GM19035 (cell line): ENCODE data around the gene TET2.

Experiments
- ATAC-seq: cut with Tn5 transposase; IDR thresholded peaks from one replicate; pipeline ENCODE4 v1.9.1; 2021; ENCODE audit not compliant: unreplicated experiment

The TET2 gene

GRCh38 chr4:105181259-105181658, 34.6 kb downstream of the TET2 start:
- ATAC-seq = no peak

GRCh38 chr4:105182211-105182610, 35.5 kb downstream of the TET2 start:
- ATAC-seq = no peak

GRCh38 chr4:105184316-105184980, 37.8 kb downstream of the TET2 start:
- no peak for ATAC-seq

- ATAC-seq = no peak
Observed at GRCh38 chr4:105186701-105187161, 40.1 kb downstream of the TET2 start.

- ATAC-seq = no peak
Observed at GRCh38 chr4:105189855-105190650, 43.4 kb downstream of the TET2 start.

- ATAC-seq = peak; percentile 38
Observed at GRCh38 chr4:105191621-105192210, 45.0 kb downstream of the TET2 start.

GRCh38 chr4:105192474-105192873, 45.8 kb downstream of the TET2 start:
- no peak for ATAC-seq

GRCh38 chr4:105192910-105193309, 46.2 kb downstream of the TET2 start:
- no peak for ATAC-seq

- ATAC-seq = no peak
Observed at GRCh38 chr4:105193536-105193935, 46.9 kb downstream of the TET2 start.

GRCh38 chr4:105194328-105195231, 47.9 kb downstream of the TET2 start:
- ATAC-seq = peak; percentile 87

- ATAC-seq = peak; percentile 42
Observed at GRCh38 chr4:105196523-105197145, 50.0 kb downstream of the TET2 start.

- ATAC-seq = no peak
Observed at GRCh38 chr4:105197777-105198176, 51.1 kb downstream of the TET2 start.

- no peak for ATAC-seq
Observed at GRCh38 chr4:105198541-105198940, 51.9 kb downstream of the TET2 start.

- ATAC-seq = no peak
Observed at GRCh38 chr4:105206214-105206613, 59.5 kb downstream of the TET2 start.

GRCh38 chr4:105207386-105207785, 60.7 kb downstream of the TET2 start:
- no peak for ATAC-seq

GRCh38 chr4:105208561-105208960, 61.9 kb downstream of the TET2 start:
- no peak for ATAC-seq

- ATAC-seq = peak; percentile 44
Observed at GRCh38 chr4:105210916-105211315, 64.2 kb downstream of the TET2 start.

- ATAC-seq = peak; percentile 61
Observed at GRCh38 chr4:105215609-105216313, 69.1 kb downstream of the TET2 start.

- no peak for ATAC-seq
Observed at GRCh38 chr4:105225500-105225899, 78.8 kb downstream of the TET2 start.

GRCh38 chr4:105227054-105227453, 80.4 kb downstream of the TET2 start:
- ATAC-seq = no peak
